ENCODE data around the gene LGI4. TPM values are rescaled to one million over a fixed set of nuclear protein-coding genes. Genes with fewer than 3 reads are reported as not detected.

The LGI4 gene
- total RNA-seq, 1 experiment from 2014 or later: 0.32 TPM

DNA sequence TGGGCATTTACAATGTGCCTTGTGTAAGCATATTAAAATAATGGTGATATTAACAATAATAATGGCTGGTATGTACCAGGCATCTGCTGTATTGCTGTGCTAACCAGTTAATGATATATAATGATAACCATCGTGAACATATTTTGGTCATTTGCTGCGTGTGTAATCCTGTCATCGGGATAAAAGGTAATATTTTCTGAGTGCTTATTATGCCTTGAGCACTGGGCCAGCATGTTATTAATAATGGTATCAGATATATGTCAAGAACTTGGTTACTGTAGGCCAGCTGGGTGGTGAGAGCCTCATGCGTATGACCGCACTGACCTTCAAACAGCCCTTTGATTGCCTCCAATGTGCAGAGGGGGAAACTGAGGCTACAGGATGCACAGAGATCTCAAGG, 41.4 kb downstream of the LGI4 start:
- POLR2A ChIA-PET: no interaction called here
- TF ChIP-seq ATF3 (IDR thresholded peaks at IDR 0.05): no peak
- no peak for TF ChIP-seq ELF1 (IDR thresholded peaks at IDR 0.05; ENCODE audit: borderline replicate concordance, low read depth)
- no peak for TF ChIP-seq CBX3 (IDR thresholded peaks at IDR 0.05; ENCODE audit: low read depth)
- TF ChIP-seq EZH2phosphoT487 (IDR thresholded peaks at IDR 0.05; ENCODE audit: borderline replicate concordance): no peak
- TF ChIP-seq POLR2A (IDR thresholded peaks at IDR 0.05; ENCODE audit: borderline replicate concordance, extremely low read depth, insufficient read depth, insufficient read length): no peak
- no peak for TF ChIP-seq SP1 (IDR thresholded peaks at IDR 0.05; ENCODE audit: low read depth)
- no peak for TF ChIP-seq ZNF274 (IDR thresholded peaks at IDR 0.05; ENCODE audit: low read depth, low read length)
- Histone ChIP-seq H3K27ac (ENCODE audit: low read depth, low read length) (no peak overlapping the region), H3K79me2 (ENCODE audit: insufficient read depth, low read length) (no peaks in the 10 kb centered on the region), H3K9me2 (ENCODE audit: insufficient read depth) (no peaks in the 10 kb centered on the region), H4K20me1 (ENCODE audit: insufficient read depth) (no peaks in the 10 kb centered on the region), H3K4me3 (replicated peaks in 1 of 2; ENCODE audit: low read depth in 1 of 2, low read length in 2 of 2) (no peak overlapping the region), H3K9ac (ENCODE audit: low read length) (no peak overlapping the region), H3K9me3 (ENCODE audit: control insufficient read depth in 1 of 2, insufficient read depth in 1 of 2, low read depth in 1 of 2, low read length in 2 of 2) (no peaks in the 10 kb centered on the region), H3K36me3 (ENCODE audit: control insufficient read depth in 1 of 2, insufficient read depth in 2 of 2, low read length in 2 of 2) (no peaks in the 10 kb centered on the region), H3K27me3 (ENCODE audit: insufficient read depth, low read length) (no peaks in the 10 kb centered on the region), H3K4me2 (ENCODE audit: low read length) (no peak overlapping the region), H2AFZ (ENCODE audit: low read depth, low read length, poor library complexity, severe bottlenecking) (no peak overlapping the region), H3K4me1 (ENCODE audit: control insufficient read depth in 1 of 2, insufficient read depth in 2 of 2, low read length in 2 of 2) (peaks cover 0 to 14% of the 10 kb centered on the region in 2 experiments; a peak in 2 of 4 replicates)
- no peak for ATAC-seq
- no peak for DNase-seq (ENCODE audit: low read depth, low spot score)
- RAD21 ChIA-PET (ENCODE audit: low non-redundant PET in 1 of 2, low total read pairs in 2 of 2, uncharacterized antibody in 2 of 2, unreplicated experiment in 2 of 2): no interaction called here
- CTCF ChIA-PET: interaction anchor here (1.4 kb wide), 1 partner anchor 48 kb away, joined by 4 read pairs; no protein-coding TSS in a partner anchor
- no TSS peak for BruUV-seq (replicated peaks)
- intact Hi-C loops (cut with micrococcal nuclease): no loop called here

- peak overlapping the region; percentile 33; the same call in 1 of the 2 replicates for H3K4me2 ChIP-seq (ENCODE audit: low read length)
- BruUV-seq (replicated peaks): no TSS peak
- no peaks in the 10 kb centered on the region for H4K20me1 ChIP-seq (ENCODE audit: insufficient read depth)
- H3K27me3 ChIP-seq (ENCODE audit: insufficient read depth, low read length): no peaks in the 10 kb centered on the region
- POLR2A ChIA-PET: no interaction called here
- ATAC-seq (peak; percentile 94), DNase-seq (ENCODE audit: low read depth, low spot score) (peak; percentile 48)
- no peak overlapping the region for H3K27ac ChIP-seq (ENCODE audit: low read depth, low read length)
- TF ChIP-seq ZFX (IDR thresholded peaks at IDR 0.05) (peak; percentile 18; the same call in 1 of the 2 replicates), POLR2A (IDR thresholded peaks at IDR 0.05; ENCODE audit: borderline replicate concordance, extremely low read depth, insufficient read depth, insufficient read length) (no peak), ZNF274 (IDR thresholded peaks at IDR 0.05; ENCODE audit: low read depth, low read length) (no peak), RAD21 (IDR thresholded peaks at IDR 0.05; ENCODE audit: low read depth) (peak; percentile 72), CBX3 (IDR thresholded peaks at IDR 0.05; ENCODE audit: low read depth) (no peak), TCF7L2 (IDR thresholded peaks at IDR 0.05; ENCODE audit: borderline replicate concordance, extremely low read depth, insufficient read depth, insufficient read length) (no peak), POLR2AphosphoS5 (IDR thresholded peaks at IDR 0.05; ENCODE audit: low read depth, low read length) (no peak)
- TF ChIP-seq, protein P1, sequence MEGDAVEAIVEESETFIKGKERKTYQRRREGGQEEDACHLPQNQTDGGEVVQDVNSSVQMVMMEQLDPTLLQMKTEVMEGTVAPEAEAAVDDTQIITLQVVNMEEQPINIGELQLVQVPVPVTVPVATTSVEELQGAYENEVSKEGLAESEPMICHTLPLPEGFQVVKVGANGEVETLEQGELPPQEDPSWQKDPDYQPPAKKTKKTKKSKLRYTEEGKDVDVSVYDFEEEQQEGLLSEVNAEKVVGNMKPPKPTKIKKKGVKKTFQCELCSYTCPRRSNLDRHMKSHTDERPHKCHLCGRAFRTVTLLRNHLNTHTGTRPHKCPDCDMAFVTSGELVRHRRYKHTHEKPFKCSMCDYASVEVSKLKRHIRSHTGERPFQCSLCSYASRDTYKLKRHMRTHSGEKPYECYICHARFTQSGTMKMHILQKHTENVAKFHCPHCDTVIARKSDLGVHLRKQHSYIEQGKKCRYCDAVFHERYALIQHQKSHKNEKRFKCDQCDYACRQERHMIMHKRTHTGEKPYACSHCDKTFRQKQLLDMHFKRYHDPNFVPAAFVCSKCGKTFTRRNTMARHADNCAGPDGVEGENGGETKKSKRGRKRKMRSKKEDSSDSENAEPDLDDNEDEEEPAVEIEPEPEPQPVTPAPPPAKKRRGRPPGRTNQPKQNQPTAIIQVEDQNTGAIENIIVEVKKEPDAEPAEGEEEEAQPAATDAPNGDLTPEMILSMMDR (IDR thresholded peaks at IDR 0.05 in 2 of 3, conservative IDR thresholded peaks at IDR 0.05 in 1 of 3; ENCODE audit: borderline replicate concordance in 1 of 3, insufficient read depth in 1 of 3, low read depth in 2 of 3, low read length in 2 of 3): peak; percentile 52 to 70 (median 67); a peak in 5 of 6 replicates
- H3K36me3 ChIP-seq (ENCODE audit: control insufficient read depth in 1 of 2, insufficient read depth in 2 of 2, low read length in 2 of 2): no peaks in the 10 kb centered on the region
- no peaks in the 10 kb centered on the region for H3K79me2 ChIP-seq (ENCODE audit: insufficient read depth, low read length)
- no peak overlapping the region for H3K4me3 ChIP-seq (replicated peaks in 1 of 2; ENCODE audit: low read depth in 1 of 2, low read length in 2 of 2)
- H3K4me1 ChIP-seq (ENCODE audit: control insufficient read depth in 1 of 2, insufficient read depth in 2 of 2, low read length in 2 of 2): peaks cover 0 to 17% of the 10 kb centered on the region in 2 experiments; a peak in 2 of 4 replicates
- RAD21 ChIA-PET (ENCODE audit: low non-redundant PET in 1 of 2, low total read pairs in 2 of 2, uncharacterized antibody in 2 of 2, unreplicated experiment in 2 of 2): no interaction called here
- peak overlapping the region; percentile 86 for H2AFZ ChIP-seq (ENCODE audit: low read depth, low read length, poor library complexity, severe bottlenecking)
- intact Hi-C loops (cut with micrococcal nuclease): loop anchor here (1.0 kb wide), 1 partner anchor 117 kb away; no protein-coding TSS in a partner anchor
- H3K9ac ChIP-seq (ENCODE audit: low read length): no peak overlapping the region
- CTCF ChIA-PET: interaction anchor here (0.6 to 1.0 kb wide), 2 partner anchors 8 to 21 kb away, joined by 3 read pairs; no protein-coding TSS in a partner anchor
- no peaks in the 10 kb centered on the region for H3K9me3 ChIP-seq (ENCODE audit: control insufficient read depth in 1 of 2, insufficient read depth in 1 of 2, low read depth in 1 of 2, low read length in 2 of 2)
- H3K9me2 ChIP-seq (ENCODE audit: insufficient read depth): no peaks in the 10 kb centered on the region
Observed at GRCh38 chr19:35090506-35091214, 44.2 kb downstream of the LGI4 start.
